ENCODE results near the gene MCUR1.
A peak's percentile ranks its signal among the peaks of the same experiment; 100 is the strongest.

The MCUR1 gene

GRCh38 chr6:13810688-13811446 lies 3.5 kb downstream of the MCUR1 start:
- TF ChIP-seq, protein P1, sequence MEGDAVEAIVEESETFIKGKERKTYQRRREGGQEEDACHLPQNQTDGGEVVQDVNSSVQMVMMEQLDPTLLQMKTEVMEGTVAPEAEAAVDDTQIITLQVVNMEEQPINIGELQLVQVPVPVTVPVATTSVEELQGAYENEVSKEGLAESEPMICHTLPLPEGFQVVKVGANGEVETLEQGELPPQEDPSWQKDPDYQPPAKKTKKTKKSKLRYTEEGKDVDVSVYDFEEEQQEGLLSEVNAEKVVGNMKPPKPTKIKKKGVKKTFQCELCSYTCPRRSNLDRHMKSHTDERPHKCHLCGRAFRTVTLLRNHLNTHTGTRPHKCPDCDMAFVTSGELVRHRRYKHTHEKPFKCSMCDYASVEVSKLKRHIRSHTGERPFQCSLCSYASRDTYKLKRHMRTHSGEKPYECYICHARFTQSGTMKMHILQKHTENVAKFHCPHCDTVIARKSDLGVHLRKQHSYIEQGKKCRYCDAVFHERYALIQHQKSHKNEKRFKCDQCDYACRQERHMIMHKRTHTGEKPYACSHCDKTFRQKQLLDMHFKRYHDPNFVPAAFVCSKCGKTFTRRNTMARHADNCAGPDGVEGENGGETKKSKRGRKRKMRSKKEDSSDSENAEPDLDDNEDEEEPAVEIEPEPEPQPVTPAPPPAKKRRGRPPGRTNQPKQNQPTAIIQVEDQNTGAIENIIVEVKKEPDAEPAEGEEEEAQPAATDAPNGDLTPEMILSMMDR (IDR thresholded peaks at IDR 0.05; ENCODE audit: extremely low read depth, missing control alignments): no peak
- DNase-seq (ENCODE audit: low spot score): no peak

DNA sequence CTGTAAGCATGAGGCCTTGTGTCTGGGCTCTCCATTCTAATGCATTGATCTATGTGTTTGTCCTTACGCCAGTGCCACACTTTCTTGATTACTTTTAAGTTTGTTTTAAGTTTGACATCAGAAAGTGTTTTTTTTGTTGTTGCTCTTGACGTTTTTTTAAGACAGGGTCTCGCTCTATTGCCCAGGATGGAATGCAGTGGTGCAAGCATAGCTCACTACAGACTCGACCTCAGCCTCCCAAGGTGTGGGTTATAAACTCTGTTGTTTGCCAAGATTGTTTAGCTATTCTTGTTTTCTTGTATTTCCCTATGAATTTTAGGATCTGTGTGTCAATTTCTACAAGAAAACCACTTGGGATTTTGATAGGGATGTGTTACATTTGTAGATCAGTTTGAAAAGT lies 5.6 kb downstream of the MCUR1 start:
- TF ChIP-seq, protein P1 (IDR thresholded peaks at IDR 0.05; ENCODE audit: extremely low read depth, missing control alignments): no peak
- no peak for DNase-seq (ENCODE audit: low spot score)

- no peak for DNase-seq (ENCODE audit: low spot score)
- TF ChIP-seq, protein P1 (IDR thresholded peaks at IDR 0.05; ENCODE audit: extremely low read depth, missing control alignments): no peak
Measured at GRCh38 chr6:13807696-13808095, 6.7 kb downstream of the MCUR1 start.

GRCh38 chr6:13803581-13803980 lies 10.8 kb downstream of the MCUR1 start:
- DNase-seq (ENCODE audit: low spot score): no peak
- TF ChIP-seq, protein P1 (IDR thresholded peaks at IDR 0.05; ENCODE audit: extremely low read depth, missing control alignments): no peak

DNA sequence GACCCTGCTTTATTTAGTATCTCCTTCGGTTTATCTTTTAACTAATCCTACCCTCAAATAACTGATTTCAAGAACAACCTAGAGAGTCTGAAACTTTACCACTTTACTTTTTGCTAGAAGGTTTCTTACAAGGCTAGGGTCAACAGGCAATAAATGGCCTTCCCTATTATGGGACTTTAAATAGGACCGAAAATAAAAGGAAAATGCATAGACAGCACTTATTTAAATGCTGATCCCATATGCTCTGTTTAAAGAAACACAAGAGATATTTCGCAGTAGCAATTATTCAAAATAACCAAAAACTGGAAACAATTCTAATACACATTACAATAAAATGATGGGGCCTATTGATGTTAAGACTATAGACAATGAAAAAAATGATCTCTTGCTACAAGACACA lies 13.7 kb downstream of the MCUR1 start:
- no peak for DNase-seq (ENCODE audit: low spot score)
- TF ChIP-seq, protein P1 (IDR thresholded peaks at IDR 0.05; ENCODE audit: extremely low read depth, missing control alignments): no peak

GRCh38 chr6:13796781-13797180 lies 17.6 kb downstream of the MCUR1 start:
- TF ChIP-seq, protein P1 (IDR thresholded peaks at IDR 0.05; ENCODE audit: extremely low read depth, missing control alignments): no peak

GRCh38 chr6:13795041-13795750 lies 19.2 kb downstream of the MCUR1 start:
- DNase-seq (ENCODE audit: low spot score): peak; percentile 78
- TF ChIP-seq, protein P1 (IDR thresholded peaks at IDR 0.05; ENCODE audit: extremely low read depth, missing control alignments): peak; percentile 83

More at GRCh38 chr6:13796781-13797180, 17.6 kb downstream of the MCUR1 start:
- DNase-seq (ENCODE audit: low spot score): no peak

All from GM20000 (cell line).